OCI-LY1 (cell line): ENCODE data around the gene GALNTL6.

Experiments used
- H2AFZ ChIP-seq: fragments of 200-600 bp; sonication (generic), shearing (Covaris generic); 2 replicates; pipeline ENCODE4 v1.6.0; 2014; ENCODE audit warnings: antibody characterized with exemption, mild to moderate bottlenecking, low read length
- H3F3A ChIP-seq: fragments of 200-600 bp; sonication (generic), shearing (Covaris generic); 2 replicates; pipeline ENCODE4 v1.6.0; 2014; ENCODE audit warnings: mild to moderate bottlenecking, antibody characterized with exemption, low read length, moderate library complexity; ENCODE audit not compliant: insufficient read depth
- H3K27ac ChIP-seq: fragments of 200-600 bp; sonication (generic); 2 replicates; pipeline ENCODE4 v1.5.1; 2014; ENCODE audit warnings: low read length, mixed run types, mild to moderate bottlenecking, low read depth; ENCODE audit not compliant: poor library complexity, severe bottlenecking
- H3K27me3 ChIP-seq: fragments of 200-600 bp; sonication (generic); 2 replicates; pipeline ENCODE4 v1.6.0; 2014; ENCODE audit warnings: antibody characterized with exemption, mild to moderate bottlenecking, low read length, moderate library complexity; ENCODE audit not compliant: insufficient read depth
- H3K36me3 ChIP-seq: fragments of 200-600 bp; sonication (generic); 2 replicates; pipeline ENCODE4 v1.6.1; 2014; ENCODE audit warnings: mild to moderate bottlenecking, antibody characterized with exemption, low read length, moderate library complexity, mixed read lengths; ENCODE audit not compliant: insufficient read depth
- H3K4me1 ChIP-seq: fragments of 200-600 bp; sonication (generic); 2 replicates; pipeline ENCODE4 v1.5.1; 2014; ENCODE audit warnings: mild to moderate bottlenecking, low read length, moderate library complexity; ENCODE audit not compliant: insufficient read depth, severe bottlenecking
- H3K4me2 ChIP-seq: fragments of 200-600 bp; sonication (generic), shearing (Covaris generic); 2 replicates; pipeline ENCODE4 v1.6.1; 2014; ENCODE audit warnings: low read length
- H3K4me3 ChIP-seq: fragments of 200-600 bp; sonication (generic); 2 replicates; pipeline ENCODE4 v1.5.1; 2014; ENCODE audit warnings: low read length, low read depth, mild to moderate bottlenecking, mixed read lengths; ENCODE audit not compliant: poor library complexity, severe bottlenecking
- H3K79me2 ChIP-seq: fragments of 200-600 bp; shearing (Covaris generic); 2 replicates; pipeline ENCODE4 v1.6.1; 2016; ENCODE audit warnings: mixed run types, low read length, mixed read lengths; ENCODE audit not compliant: insufficient read depth
- H3K9ac ChIP-seq: fragments of 200-600 bp; sonication (generic), shearing (Covaris generic); 2 replicates; pipeline ENCODE4 v1.6.1; 2014; ENCODE audit warnings: mild to moderate bottlenecking, low read length, mixed read lengths
- H3K9me2 ChIP-seq: fragments of 200-600 bp; sonication (generic), shearing (Covaris generic); 2 replicates; pipeline ENCODE4 v1.6.1; 2014; ENCODE audit warnings: low read depth, mild to moderate bottlenecking, low read length, mixed read lengths
- H3K9me3 ChIP-seq: fragments of 200-600 bp; shearing (Covaris generic); 2 replicates; pipeline ENCODE4 v1.6.1; 2014; ENCODE audit warnings: low read length, mixed read lengths
- H4K20me1 ChIP-seq: fragments of 200-600 bp; sonication (generic), shearing (Covaris generic); 2 replicates; pipeline ENCODE4 v1.6.0; 2016; ENCODE audit warnings: mild to moderate bottlenecking, low read length; ENCODE audit not compliant: insufficient read depth
- EZH2 ChIP-seq: fragments of 200-600 bp; sonication (generic), shearing (Covaris generic); IDR thresholded peaks from 2 replicates; pipeline ENCODE4 v1.8.0; 2017; ENCODE audit warnings: borderline replicate concordance, mixed run types, mild to moderate bottlenecking, antibody characterized with exemption, low read length, moderate library complexity, mixed read lengths
- TF ChIP-seq, protein P1 (sequence below): fragments of 200-600 bp; sonication (generic), shearing (Covaris generic); IDR thresholded peaks from 2 replicates; pipeline ENCODE4 v1.5.1; 2017; ENCODE audit warnings: mild to moderate bottlenecking, antibody characterized with exemption, low read length, moderate library complexity, mixed read lengths

Gene GALNTL6

DNA sequence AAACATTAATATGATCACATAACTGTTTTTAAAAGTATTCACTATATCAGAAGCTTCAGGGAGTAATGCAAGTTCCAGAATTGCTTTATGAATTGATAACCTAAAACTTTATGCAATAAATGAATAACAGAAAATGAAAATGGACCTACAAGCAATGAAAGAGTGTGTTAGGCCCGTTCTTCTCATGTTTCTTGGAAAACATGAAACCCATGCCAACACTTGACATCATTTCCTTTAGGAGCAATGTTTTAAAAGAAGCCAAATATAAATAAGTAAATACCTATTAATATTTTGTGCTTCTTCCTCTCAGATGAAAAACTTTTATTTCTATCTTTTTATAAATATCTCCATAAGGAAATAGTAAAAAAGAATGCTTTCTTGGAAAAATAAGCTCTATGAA is 1232.4 kb downstream of the GALNTL6 start:
- H3K27ac ChIP-seq, result no peak overlapping the region
- TF ChIP-seq, protein P1, sequence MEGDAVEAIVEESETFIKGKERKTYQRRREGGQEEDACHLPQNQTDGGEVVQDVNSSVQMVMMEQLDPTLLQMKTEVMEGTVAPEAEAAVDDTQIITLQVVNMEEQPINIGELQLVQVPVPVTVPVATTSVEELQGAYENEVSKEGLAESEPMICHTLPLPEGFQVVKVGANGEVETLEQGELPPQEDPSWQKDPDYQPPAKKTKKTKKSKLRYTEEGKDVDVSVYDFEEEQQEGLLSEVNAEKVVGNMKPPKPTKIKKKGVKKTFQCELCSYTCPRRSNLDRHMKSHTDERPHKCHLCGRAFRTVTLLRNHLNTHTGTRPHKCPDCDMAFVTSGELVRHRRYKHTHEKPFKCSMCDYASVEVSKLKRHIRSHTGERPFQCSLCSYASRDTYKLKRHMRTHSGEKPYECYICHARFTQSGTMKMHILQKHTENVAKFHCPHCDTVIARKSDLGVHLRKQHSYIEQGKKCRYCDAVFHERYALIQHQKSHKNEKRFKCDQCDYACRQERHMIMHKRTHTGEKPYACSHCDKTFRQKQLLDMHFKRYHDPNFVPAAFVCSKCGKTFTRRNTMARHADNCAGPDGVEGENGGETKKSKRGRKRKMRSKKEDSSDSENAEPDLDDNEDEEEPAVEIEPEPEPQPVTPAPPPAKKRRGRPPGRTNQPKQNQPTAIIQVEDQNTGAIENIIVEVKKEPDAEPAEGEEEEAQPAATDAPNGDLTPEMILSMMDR, result no peak
- TF ChIP-seq EZH2, result no peak
- H2AFZ ChIP-seq, result no peak overlapping the region
- H3K79me2 ChIP-seq, result no peaks in the 10 kb centered on the region
- H3K4me1 ChIP-seq, result no peaks in the 10 kb centered on the region
- no peak overlapping the region for H3K4me3 ChIP-seq
- no peak overlapping the region for H3K4me2 ChIP-seq
- H3K27me3 ChIP-seq, result no peaks in the 10 kb centered on the region
- H3K9me2 ChIP-seq, result no peaks in the 10 kb centered on the region
- H3K9ac ChIP-seq, result no peak overlapping the region
- H3K36me3 ChIP-seq, result no peaks in the 10 kb centered on the region
- H3F3A ChIP-seq, result no peaks in the 10 kb centered on the region
- H3K9me3 ChIP-seq, result no peaks in the 10 kb centered on the region
- H4K20me1 ChIP-seq, result no peaks in the 10 kb centered on the region

DNA sequence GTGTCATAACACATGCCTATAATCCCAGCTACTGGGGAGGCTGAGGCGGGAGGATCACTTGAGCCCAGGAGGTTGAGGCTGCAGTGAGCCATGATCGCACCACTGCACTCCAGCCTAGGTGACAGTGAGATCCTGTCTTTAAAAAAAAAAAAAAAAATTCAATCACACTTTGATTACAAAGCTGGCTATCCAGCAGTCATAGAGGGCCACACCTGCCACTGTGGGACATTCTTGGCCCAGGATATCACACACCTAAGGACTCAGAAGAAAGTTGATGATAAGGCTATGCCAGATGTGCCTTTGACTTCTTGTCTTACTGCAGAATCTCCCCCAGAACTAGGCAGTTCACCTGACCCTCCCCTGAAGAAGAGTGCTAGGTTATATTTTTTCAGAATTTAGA is 1232.9 kb downstream of the GALNTL6 start:
- Histone ChIP-seq H3K4me1 (no peaks in the 10 kb centered on the region), H3K27ac (no peak overlapping the region), H3K4me3 (no peak overlapping the region), H3K36me3 (no peaks in the 10 kb centered on the region), H3K9me2 (no peaks in the 10 kb centered on the region), H3F3A (no peaks in the 10 kb centered on the region), H3K9ac (no peak overlapping the region), H3K9me3 (no peaks in the 10 kb centered on the region), H3K79me2 (no peaks in the 10 kb centered on the region), H3K4me2 (no peak overlapping the region), H3K27me3 (no peaks in the 10 kb centered on the region), H4K20me1 (no peaks in the 10 kb centered on the region), H2AFZ (no peak overlapping the region)
- no peak for TF ChIP-seq EZH2
- TF ChIP-seq, protein P1, result no peak

DNA sequence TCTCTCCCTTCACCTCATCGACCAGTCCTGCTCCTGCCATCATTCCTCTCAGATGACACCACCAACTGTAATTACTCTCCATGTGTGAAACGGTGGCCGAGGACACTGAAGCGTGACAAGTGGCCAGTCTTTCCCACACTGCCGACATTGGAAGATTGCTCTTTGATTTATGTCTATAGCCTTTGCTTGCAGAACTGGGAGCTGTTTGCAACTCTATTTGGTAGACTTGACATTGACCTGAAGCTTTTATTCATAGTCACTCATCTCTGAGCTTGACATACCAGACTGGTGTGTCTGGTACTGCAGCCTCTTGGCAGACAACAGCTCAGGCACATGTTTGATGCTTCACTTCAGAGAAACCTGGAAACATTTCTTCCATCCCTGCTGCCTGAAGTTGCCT is 1233.6 kb downstream of the GALNTL6 start:
- no peaks in the 10 kb centered on the region for H3K9me2 ChIP-seq
- TF ChIP-seq EZH2, result no peak
- TF ChIP-seq, protein P1, result no peak
- H3K27ac ChIP-seq, result no peak overlapping the region
- no peaks in the 10 kb centered on the region for H3K79me2 ChIP-seq
- H3K27me3 ChIP-seq, result no peaks in the 10 kb centered on the region
- no peak overlapping the region for H3K4me3 ChIP-seq
- H3K9me3 ChIP-seq, result no peaks in the 10 kb centered on the region
- H3K9ac ChIP-seq, result no peak overlapping the region
- no peaks in the 10 kb centered on the region for H3K36me3 ChIP-seq
- H3F3A ChIP-seq, result no peaks in the 10 kb centered on the region
- no peak overlapping the region for H3K4me2 ChIP-seq
- no peaks in the 10 kb centered on the region for H4K20me1 ChIP-seq
- no peak overlapping the region for H2AFZ ChIP-seq
- H3K4me1 ChIP-seq, result no peaks in the 10 kb centered on the region
